ENCODE results near the gene SLC47A2.

The SLC47A2 gene

DNA sequence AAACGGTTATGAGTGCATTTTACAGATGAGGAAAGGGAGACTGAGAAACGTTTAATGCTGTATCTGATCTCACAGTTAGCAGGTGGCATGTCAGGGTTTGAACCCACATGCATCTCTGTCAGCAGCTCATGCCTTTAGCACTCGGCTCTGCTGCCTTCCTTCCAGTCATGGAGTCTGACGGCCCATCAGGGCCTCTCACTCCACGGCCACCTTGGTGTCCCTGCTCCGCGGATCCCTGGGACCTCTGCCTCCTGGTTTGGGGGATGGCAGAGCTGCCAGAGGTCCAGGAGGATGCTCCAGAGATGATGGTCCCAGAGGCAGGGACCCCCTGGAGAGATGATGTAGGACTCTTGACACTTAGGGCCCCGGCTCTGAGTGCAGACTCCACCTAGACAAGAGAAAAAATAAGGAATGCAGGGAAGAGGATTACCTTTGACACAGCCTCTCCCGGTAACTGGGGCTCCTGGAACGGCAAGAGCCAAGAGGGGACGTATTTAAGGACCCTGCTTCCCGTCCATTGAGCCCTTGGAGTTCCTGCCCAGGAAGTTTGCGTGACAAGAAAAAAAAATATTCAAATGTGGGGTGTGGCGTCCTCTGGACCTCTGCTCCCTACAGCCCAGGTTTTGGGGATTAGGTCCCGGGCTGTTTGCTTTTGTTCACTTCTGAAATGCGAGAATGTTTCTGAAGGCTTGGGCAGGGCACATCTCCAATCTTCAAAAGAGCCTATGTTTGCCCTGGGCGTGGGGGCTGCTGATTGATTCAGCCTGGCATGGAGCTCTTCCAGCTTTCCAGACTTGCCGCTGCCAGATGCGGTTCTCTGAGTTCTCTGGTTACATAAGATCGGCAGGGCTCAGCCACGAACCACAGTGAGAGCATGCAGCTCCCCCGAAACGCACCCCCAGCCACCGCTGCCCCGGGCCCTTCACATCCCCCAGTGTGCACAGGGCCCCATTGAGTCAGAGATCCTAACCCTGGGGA, 31.7 kb upstream of the SLC47A2 start, which contains the start of gene ALDH3A1:
TSS of gene ALDH3A1 (minus strand) at position 470 of the 978 bp plus-strand sequence. CDS start 3,169 bp downstream, outside the sequence.
- DNase-seq (ENCODE audit: low spot score): no peak

DNA sequence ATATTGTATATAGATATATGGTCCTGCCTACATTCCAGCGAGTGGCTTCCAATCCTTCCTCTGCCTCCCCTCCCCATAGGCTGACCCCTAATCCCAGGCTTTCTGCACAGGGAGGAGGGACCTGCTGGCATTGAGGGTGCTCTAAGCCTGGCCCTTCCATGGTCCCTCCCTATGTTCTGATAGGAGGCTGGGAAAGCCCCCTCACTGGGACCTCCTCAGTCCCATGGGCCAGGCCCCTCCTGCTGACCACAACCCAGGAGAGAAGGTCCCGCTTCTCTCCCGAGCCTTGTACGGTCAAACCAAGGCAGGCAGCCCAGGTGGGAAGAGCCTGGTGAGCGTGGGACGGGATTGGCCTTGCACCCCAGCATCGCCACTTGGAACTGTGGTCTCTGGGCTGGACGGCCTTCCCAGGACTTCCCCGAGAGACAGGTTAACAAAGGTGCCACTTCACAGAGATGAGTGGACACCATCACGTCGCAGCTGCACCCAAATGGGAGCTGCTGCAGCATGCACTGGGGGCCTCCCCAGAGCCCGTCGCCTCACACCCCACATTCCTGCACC, 30.9 kb upstream of the SLC47A2 start:
- DNase-seq (ENCODE audit: low spot score): no peak

DNA sequence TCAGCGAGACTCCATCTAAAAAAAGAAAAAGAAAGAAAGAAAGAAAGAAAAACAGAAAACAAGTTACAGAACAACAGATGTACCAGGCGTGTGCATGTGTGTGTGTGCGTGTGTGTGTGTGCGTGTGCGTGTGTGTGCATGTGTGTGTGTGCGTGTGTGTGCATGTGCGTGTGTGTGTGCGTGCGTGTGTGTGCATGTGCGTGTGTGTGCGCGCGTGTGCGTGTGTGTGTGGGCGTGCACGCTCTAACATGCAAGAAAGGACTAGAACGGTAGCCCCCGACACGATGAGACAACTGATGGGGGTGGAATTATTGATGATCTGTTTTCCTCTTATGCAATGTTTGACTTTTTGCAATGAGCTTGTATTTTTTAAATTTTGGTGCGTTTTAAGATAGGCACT, 30.1 kb upstream of the SLC47A2 start:
- no peak for DNase-seq (ENCODE audit: low spot score)

DNA sequence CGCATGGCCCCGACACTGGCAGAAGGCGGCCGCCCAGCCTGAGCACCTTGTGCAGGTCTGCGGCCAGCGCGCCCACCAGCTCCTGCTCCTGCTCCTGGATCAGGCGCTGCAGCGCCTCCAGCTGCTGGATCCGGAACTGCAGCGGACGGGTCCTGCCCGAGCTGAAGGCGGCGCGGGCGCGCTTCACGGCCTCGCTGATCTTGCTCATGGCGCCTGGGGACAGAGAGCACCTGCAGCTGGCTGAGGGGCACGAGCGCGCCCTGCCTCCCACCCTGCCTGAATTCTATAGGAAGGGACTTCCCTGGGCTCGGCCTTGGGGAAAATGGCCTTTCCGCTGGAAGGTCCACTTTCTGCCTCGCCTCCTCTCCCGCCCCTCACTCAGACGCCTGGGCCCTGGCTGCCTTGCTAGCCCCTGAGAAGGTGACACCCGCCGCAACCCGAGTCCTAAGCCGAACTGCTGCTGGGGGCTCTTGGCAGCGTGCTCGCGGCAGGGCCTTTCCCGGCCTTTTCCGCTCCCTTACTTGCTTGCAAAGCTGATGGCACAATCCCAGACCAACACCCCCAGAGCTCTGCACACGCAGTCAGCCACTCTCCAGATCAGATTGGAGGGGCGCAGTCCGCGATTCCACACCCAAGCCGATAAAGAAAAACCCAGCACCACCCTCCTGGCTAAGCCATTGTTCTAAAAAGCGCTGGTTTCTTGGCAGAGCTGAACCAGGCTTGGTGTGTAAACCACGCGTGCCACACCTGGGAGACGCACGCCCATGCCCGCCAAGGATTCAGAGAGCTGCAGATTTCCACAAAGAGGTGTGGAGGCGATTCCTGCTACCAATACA, 28.8 kb upstream of the SLC47A2 start:
- peak; percentile 85 for DNase-seq (ENCODE audit: low spot score)

DNA sequence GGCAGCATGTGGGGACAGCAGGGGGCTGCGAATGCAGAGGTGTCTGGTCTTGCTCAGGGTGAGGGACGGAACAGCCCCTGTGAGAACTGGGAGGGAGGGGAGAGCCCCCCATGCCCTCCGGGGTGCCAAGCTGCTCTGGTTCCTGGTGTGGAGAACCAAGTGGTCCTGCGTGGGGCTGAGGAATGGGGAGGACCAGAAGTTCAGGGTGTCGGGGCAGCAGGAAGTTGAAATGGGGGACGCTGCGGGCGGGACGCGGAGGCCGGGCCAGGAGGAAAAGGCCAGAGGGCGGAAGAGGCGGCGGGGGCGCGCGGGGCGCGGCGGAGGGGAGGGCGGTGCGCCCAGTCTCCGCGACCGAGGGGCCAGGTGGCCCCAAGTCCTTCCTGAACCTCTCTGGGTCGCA, 28.1 kb upstream of the SLC47A2 start:
- DNase-seq (ENCODE audit: low spot score): no peak

DNA sequence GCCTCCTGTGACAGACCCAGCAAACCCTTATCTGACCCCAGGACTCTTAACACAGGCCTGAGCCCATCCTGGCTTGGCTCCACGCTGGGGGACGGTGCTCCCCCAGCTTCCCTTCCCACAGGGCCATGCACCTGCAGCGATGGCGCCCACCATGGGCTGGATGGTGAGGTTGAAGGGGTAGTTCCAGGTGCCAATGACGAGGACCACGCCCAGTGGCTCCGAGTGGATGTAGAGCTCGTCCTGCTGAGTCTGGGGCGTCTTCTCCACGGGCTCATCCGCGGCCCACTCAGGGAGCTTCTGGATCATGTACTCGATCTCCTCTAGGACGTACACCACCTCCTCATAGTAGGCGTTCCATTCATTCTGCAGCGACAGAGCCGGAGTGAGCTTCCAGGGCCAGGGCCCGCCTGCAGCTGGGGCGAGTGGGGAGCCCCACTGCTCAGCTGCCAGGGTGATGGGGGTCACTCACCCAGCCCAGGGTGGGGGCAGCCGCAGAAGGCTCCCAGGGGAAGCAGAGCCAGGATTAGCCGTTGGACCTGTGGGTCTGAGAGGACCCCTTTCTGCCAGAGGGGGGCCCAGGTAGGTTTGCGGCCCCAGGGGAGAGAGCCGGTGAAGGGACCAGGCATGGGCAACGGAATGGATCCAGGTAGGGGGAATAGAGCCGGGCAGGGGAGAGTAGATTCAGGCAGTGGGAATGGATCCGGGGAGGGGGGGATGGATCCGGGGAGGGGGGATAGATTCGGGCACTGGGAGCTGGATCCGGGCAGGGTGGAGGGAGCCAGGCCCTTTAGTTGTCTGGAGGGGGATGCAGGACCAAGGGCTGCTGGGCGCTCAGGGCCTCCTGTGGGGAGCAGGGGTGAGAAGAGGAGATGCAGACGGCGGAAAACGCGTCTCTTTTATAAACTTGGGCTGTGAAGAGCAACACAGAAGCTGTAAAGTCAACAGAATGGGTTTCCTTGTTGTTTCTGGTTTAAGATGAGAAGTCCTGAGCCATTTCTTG, 27.0 kb upstream of the SLC47A2 start:
- no peak for DNase-seq (ENCODE audit: low spot score)

DNA sequence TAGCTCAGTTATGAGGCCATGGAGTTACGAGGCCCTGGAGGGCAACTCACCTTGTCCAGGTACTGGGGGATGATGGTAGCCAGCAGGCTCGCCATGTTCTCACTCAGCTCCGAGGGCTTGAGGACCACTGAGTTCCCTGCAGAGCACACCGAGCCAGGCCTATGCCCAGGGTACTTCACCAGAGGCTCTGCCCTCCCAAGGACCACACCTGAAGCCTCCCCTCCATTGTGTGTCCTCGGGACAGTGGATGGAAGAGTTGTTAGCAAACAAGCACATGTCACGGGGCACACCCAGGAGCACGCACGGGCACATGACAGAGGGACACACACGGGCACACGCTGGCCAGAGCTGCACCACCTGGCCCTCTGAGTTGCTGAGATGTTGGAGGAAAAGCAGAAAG, 26.1 kb upstream of the SLC47A2 start:
- DNase-seq (ENCODE audit: low spot score): no peak

DNA sequence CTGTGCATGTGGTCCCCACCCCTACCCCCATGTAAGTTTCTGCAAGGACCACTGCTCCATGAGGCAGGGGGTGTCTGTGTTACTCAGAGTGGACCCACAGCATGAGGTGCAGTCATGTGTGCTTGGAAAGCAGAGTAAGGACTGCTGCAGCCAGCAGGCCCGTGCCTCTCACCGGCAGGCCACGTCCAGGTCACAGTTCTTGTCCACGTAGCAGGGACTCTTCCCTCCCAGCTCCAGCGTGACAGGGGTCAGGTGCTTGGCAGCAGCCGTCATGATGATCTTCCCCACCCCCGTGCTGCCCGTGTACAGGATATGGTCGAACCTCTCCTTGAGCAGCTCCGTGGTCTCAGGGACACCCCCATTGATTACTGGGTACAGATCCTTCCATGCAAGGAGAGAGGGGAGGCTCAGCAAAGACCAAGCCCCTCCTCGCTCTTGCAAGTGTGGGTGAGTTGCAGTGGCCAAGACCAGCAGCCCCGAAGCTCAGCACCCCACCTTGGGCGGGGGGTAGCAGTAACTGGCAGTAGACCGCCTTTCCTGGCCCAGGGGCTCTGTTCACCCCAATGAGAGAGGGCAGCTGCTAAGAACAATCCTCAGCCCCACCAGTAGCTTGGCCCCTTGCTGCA, 25.6 kb upstream of the SLC47A2 start:
- DNase-seq (ENCODE audit: low spot score): no peak

DNA sequence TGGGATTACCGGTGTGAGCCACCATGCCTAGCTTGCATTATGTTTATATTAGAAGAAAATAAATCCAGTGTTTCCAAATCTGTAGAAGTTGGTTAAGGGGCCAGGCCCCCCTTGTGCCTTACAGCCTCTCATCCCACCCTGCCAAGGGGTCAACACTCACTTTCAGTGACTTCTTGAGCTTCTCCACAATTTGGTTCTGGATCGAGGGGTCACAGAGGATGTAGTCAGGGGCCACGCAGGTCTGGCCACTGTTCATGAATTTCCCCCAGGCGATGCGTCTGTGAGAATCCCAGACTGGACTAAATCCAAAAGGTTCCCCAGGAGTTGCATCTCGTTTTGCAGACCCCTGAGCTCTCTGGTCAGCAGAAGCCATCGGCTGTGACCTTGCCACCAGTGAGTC, 24.5 kb upstream of the SLC47A2 start:
- no peak for DNase-seq (ENCODE audit: low spot score)

DNA sequence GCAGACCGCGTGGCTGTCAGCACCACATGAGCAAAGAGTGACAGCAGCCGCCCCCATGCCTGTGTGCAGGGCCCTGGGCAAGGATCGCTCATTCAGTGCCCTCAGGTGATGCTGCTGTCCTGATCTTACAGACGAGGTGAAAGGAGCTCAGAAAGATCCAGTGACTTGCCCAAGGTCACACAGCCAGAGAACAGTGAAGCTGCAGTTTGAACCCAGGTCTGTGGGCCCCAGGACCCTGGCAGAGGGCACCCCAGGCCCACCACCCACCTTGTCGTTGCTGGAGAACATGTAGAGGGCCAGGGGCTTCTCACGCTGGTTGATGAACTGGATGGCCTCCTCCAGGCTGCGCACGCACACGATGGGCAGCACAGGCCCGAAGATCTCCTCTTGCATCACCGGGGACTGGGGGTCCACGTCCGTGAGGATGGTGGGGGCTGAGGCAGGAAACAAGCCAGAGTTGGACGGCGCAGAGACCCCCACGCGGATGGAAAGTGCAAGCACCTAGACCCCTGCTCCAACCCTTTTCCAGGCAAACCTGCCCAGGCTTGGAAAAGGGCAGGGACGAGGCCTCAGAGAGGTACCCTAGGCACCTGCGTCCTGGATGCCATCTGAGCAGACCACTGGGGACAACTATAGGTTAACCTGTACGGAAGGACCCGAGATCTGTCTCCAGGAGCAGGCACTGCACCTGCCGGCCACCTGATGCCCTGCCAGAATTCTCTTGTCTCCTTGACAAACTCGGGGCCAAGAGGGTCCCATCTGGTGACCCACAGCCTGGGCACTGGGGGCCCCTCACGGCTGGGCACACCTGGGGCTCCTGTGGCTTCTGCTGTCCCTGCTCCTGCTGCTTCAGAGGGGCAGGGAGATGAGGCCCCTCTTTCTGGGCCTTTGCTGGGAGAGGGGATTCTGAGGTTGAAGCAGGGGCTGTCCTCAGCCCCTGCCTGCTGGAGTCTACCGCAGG, 23.1 kb upstream of the SLC47A2 start:
- DNase-seq (ENCODE audit: low spot score): no peak

DNA sequence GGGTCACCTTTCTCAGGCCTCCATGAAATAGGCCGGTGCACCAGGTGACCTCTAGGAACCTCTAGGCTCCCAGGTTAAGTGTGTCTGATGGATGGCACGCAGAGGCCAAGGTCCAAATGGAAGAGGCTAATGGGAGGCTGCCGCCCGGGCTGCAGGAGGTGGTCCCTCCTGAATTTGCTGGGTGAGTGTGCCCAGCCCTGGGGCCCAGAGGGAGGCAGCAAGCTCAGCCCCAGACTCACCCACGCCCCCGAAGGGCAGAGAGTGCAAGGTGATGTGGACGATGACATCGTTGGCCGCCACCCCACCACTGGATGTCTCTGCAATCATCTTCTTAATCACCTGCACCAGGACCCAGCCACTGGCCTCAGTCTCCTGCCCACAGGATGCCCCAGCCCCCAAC, 22.4 kb upstream of the SLC47A2 start:
- no peak for DNase-seq (ENCODE audit: low spot score)

DNA sequence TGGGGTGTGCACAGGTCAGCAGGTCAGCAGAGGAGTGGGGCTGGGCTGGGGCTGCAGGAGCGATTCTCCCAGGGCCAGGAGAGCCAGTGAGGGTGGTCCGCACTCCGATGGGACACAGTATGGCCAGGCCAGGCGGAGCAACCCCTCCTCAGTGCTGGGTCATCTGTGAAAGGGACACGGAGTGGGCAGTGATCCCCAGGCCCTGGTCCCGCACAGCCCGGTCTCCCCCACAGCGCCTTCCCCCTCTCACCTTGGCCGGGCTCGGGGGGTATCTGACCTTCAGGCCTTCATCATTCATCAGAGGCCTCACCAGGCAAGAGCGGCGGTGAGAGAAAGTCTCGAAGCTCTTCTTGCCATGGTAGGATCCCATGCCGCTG, 21.7 kb upstream of the SLC47A2 start:
- no peak for DNase-seq (ENCODE audit: low spot score)

DNA sequence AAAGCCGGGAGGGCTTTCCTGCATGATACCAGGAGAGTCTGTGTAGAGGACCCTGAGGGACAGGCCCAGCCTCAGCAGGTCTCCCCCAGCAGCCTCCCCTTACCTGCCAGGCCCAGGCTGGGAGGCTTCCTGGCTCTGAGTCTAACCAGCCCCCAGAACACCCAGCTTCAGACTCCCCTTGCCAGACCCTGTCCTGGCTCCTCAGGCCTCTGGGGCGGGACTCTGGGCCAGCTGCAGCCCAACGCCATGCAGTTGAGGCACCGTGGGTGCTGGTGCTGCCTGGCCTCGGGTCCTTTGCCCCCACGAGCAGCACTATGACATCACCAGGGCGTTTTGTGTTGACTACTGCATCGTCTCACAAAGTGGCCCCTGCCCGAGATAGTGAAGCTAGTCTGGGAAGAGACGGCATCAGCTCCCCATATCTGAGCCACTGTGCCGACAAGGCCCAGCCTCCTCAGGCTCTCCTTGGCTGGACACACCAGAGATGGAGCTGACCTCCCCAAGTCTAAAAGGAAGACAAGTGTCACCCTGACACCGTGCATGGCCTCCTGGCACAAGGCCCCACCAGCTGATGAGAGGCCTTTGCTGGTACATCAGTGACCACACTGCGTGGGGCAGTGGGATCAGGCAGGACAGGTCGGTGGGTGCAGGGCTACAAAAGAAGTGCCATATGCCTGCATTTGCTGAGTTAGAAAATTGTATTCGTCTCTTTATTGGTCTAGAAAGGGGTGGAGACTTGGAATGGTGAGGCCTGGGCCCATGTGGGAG, 21.1 kb upstream of the SLC47A2 start:
- DNase-seq (ENCODE audit: low spot score): no peak

DNA sequence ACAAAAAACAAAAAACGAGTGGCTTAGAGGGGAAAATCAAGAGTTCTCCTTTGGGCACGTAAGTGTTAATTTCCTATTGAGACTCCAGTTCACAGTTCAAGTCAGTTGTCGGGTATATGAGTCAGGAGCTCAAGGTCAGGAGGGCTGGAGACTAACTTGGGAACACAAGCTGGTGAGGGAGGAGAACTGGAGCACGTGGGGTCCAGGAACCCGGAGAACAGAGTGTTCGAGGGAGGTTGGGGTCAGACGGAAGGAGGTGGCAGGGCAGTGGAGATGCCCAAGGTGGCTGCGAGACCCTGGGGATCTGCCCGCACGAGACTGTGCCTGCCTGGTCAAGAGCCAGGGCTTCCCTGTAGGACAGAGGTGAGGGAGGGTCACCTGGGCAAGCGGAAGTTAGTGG, 19.7 kb upstream of the SLC47A2 start:
- no peak for DNase-seq (ENCODE audit: low spot score)

DNA sequence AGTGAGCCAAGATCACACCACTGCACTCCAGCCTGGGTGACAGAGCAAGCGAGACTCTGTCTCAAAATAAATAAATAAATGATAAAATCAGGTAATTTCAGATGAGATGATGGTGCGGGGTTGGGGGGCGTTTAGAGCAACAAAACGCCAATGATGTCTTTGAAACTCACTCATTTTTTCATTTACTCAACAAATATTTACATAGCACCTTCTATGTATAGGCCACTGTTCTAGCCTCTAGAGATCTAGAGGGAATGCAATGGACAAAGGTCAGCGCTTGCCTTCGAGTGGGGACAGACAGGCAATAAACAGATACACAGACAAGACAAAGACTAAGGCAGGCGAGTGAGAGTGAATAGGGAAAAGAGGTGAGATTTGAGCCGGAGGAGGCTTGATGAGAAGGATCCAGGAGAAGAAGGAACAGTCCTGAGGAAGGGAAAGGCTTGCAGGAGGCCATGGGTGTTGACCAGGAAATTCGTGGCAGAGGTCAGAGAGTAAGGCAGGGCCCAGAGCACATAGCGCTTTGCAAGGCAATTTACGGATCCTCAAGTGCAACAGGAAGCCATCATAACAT, 17.7 kb upstream of the SLC47A2 start:
- no peak for DNase-seq (ENCODE audit: low spot score)

DNA sequence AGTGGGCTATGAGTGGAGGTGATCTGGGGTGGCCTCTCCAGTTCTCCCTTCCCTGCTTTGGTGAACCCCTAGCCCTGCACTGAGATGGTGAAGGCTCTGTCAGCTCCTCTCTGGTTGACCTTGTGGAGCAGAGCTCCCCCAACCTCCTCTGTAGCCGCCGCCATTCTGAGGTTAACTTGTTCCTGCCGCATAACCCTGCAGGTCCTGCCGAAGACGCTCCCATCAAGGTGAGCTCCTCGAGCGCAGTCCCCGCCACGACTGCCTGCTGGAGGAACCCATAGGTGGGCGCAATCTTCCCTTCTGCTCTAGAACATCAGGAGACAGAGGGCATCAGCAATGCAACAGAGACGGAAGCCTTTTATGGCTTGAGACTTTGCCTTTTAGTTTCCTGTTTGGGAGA, 15.2 kb upstream of the SLC47A2 start:
- DNase-seq (ENCODE audit: low spot score): no peak

DNA sequence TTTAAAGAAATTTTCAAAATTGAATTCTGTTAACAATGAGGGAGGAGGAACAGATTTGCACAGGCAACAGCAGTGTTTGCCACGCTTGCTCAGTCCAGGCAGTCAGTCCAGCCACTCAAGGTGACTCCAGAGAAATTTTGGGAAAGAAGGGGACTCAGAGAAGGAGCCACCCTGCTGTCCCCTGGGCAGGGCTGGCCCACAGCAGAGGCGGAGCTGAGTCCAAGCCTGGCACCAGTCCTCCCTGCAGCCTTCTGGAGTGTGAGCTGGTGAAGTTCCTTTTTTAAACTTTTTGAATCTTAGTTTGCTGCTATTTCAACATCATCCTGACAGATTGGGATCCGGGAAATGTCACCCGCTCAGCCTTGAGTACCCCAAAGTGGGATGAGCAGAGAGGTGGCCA, 14.5 kb upstream of the SLC47A2 start:
- DNase-seq (ENCODE audit: low spot score): no peak

DNA sequence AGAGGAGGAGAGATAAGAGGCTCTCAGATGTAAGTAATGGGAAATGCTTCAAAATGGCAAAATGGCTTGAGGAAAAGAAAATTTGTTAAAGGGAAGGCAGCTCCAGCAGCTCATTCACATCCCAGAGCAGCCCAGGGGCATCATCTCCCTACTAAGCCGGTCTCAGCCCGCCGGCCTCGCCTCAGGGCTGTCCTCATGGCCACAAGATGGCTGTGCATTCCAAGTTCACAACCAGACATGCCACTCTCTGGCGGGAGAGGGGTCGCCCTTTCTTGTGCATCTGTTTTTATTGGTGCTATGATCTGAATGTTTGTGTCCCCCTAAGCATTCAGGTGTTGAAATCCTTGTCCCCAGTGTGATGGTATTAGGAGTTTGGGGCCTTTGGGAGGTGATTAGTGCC, 13.5 kb upstream of the SLC47A2 start:
- no peak for DNase-seq (ENCODE audit: low spot score)

DNA sequence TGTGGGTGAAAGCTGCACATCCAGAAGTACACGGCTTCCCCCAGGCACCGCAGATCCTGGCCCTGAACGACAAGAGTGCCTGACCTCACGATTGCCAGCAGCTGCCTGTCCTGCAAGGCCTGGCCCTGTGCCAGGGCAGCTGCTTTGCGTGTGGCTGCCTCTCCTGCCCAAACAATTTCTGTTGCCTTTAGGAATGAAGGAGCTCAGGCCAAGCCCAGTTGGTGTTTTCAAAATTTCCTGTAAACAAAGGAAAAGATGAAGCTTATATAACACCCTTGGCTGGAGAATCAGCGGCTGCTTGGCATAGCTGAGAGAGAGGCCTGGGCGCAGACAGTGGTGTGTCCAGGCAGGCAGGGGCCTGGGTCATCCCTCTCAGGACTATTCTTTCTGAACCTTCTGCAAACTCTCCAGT, 11.7 kb upstream of the SLC47A2 start:
- DNase-seq (ENCODE audit: low spot score): peak; percentile 88

Data from putamen (tissue), 1 donor.